Measurements from ENCODE around the gene ODF4. TPM values are rescaled to one million over a fixed set of nuclear protein-coding genes. Genes with fewer than 3 reads are reported as not detected.
"Not testable (repeated sequence)": the region's sequence is repeated elsewhere in the genome, so short reads cannot be mapped to it uniquely, and the experiment has no call there.

The ODF4 gene
- total and polyA plus RNA-seq, 3 donors from 2014 or later = 5.3 to 34.0 (median 7.7) TPM

DNA sequence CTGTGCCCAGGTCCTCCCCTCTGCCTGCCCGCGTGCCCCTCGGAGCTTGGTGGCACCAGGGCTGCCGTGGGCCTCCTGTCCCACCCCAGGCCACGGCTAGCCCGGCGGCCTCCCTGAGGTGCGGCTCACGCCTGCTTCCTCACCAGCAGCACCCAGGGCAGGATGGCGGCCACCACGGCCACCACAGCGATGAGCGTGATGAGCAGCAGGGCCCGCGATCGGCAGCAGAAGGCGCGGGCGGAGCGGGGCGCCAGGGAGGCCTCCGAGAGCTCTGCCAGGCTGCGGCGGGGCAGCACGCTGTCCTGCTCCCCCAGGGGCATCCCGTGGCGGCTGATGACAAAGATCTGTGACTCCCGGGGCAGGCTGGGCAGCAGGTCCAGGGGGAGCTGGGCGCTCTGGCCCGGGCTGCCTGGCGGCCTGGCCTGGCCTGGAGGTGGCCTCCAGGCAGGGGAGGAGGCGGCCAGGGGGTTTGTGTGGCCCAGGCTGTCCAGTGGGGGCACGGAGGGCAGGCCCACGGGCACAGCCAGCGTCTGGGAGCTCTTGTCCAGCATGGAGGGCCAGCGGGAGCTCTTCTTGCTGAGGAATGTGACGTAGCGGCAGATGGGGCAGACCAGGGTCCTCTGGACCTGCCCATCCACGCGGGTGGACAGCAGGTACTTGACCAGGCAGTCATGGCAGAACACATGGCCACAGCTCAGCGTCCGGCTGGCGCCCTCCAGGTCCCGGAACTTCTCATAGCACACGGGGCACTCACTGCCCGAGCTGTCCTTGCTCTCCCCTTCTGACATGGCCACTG, 53.2 kb downstream of the ODF4 start:
- H3K9me3 ChIP-seq = no peaks in the 10 kb centered on the region
- H3K36me3 ChIP-seq (ENCODE audit: low read depth, missing control alignments) = no peaks in the 10 kb centered on the region
- intact Hi-C loops (cut with DNase I; ENCODE audit: low total_unique reads) = no loop called here
- TF ChIP-seq POLR2A (IDR thresholded peaks at IDR 0.05) = no peak
- TF ChIP-seq, protein P1, sequence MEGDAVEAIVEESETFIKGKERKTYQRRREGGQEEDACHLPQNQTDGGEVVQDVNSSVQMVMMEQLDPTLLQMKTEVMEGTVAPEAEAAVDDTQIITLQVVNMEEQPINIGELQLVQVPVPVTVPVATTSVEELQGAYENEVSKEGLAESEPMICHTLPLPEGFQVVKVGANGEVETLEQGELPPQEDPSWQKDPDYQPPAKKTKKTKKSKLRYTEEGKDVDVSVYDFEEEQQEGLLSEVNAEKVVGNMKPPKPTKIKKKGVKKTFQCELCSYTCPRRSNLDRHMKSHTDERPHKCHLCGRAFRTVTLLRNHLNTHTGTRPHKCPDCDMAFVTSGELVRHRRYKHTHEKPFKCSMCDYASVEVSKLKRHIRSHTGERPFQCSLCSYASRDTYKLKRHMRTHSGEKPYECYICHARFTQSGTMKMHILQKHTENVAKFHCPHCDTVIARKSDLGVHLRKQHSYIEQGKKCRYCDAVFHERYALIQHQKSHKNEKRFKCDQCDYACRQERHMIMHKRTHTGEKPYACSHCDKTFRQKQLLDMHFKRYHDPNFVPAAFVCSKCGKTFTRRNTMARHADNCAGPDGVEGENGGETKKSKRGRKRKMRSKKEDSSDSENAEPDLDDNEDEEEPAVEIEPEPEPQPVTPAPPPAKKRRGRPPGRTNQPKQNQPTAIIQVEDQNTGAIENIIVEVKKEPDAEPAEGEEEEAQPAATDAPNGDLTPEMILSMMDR (IDR thresholded peaks at IDR 0.05) = no peak
- no peaks in the 10 kb centered on the region for H3K4me1 ChIP-seq
- no peak overlapping the region for H3K27ac ChIP-seq
- no peak for DNase-seq
- peak overlapping the region in 1 of 2 donors; percentile 18 for H3K4me3 ChIP-seq
- H3K27me3 ChIP-seq = no peaks in the 10 kb centered on the region
- WGBS, 2 donors = 50 to 72% methylated on average over 4 to 46 of the region's 46 CpGs

- H3K4me3 ChIP-seq = no peak overlapping the region
- TF ChIP-seq POLR2A (IDR thresholded peaks at IDR 0.05) = no peak
- TF ChIP-seq, protein P1 (IDR thresholded peaks at IDR 0.05) = no peak
- no peak for DNase-seq
- H3K27me3 ChIP-seq = no peaks in the 10 kb centered on the region
- H3K36me3 ChIP-seq (ENCODE audit: low read depth, missing control alignments) = no peaks in the 10 kb centered on the region
- no peaks in the 10 kb centered on the region for H3K9me3 ChIP-seq
- H3K4me1 ChIP-seq = no peaks in the 10 kb centered on the region
- intact Hi-C loops (cut with DNase I; ENCODE audit: low total_unique reads) = no loop called here
- H3K27ac ChIP-seq = no peak overlapping the region
- 68 to 74% methylated on average over 8 of the region's 8 CpGs for WGBS, 2 donors
These were observed 54.0 kb downstream of the ODF4 start for GRCh38 chr17:8393470-8394231.

DNA sequence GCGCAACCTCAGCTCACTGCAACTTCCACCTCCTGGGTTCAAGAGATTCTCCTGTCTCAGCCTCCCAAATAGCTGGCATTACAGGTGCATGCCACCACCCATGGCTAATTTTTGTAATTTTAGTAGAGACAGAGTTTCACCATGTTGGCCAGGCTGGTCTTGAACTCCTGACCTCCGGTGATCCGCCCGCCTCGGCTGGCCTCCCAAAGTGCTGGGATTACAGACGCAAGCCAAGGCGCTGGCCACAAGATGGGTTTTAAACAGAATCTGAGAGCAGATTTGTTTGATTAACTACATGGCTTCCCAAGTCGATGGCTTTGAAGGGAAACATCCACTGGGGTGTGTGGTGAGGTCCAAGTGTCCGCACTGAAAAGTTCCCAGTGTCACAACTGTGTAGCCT, 54.9 kb downstream of the ODF4 start:
- 88 to 90% methylated on average over 9 of the region's 9 CpGs for WGBS, 2 donors
- H3K27ac ChIP-seq; H3K36me3 ChIP-seq (ENCODE audit: low read depth, missing control alignments); H3K4me3 ChIP-seq; H3K27me3 ChIP-seq; H3K9me3 ChIP-seq; intact Hi-C loops (cut with DNase I; ENCODE audit: low total_unique reads); H3K4me1 ChIP-seq: not testable (repeated sequence)
- peak; percentile 12 for DNase-seq

Small RNAs within 50 kb of the gene (small RNA-seq; reads per million reads assigned to genes)
- gene RF00265 = 0 to 0.18 reads per million in 2 donors

Other genes starting within 250 kb of the ODF4 start
- 1 to 10 TPM; 2.2 to 4.3 TPM for gene ALOXE3, start 221.3 kb upstream of the ODF4 start, total RNA-seq
- gene ALOXE3, start 221.3 kb upstream of the ODF4 start, polyA plus RNA-seq (ENCODE audit: insufficient read depth, low read depth, low replicate concordance) = 2.7 TPM
- gene HES7, start 215.7 kb upstream of the ODF4 start, total RNA-seq = under 1 TPM in 1 of 2 donors, not detected in 1; 0.31 TPM
- 0.25 TPM for gene HES7, start 215.7 kb upstream of the ODF4 start, polyA plus RNA-seq (ENCODE audit: insufficient read depth, low read depth, low replicate concordance)
- gene PER1, start 187.4 kb upstream of the ODF4 start, total RNA-seq = 100 to 1,000 TPM in 1 of 2 donors, 10 to 100 TPM in 1; 96.0 to 119 TPM
- 55.1 TPM for gene PER1, start 187.4 kb upstream of the ODF4 start, polyA plus RNA-seq (ENCODE audit: insufficient read depth, low read depth, low replicate concordance)
- gene VAMP2, start 176.9 kb upstream of the ODF4 start, total RNA-seq = 10 to 100 TPM; 66.3 to 76.5 TPM
- gene VAMP2, start 176.9 kb upstream of the ODF4 start, polyA plus RNA-seq (ENCODE audit: insufficient read depth, low read depth, low replicate concordance) = 116 TPM
- gene TMEM107, start 163.5 kb upstream of the ODF4 start, total RNA-seq = 10 to 100 TPM; 17.2 to 23.2 TPM
- gene TMEM107, start 163.5 kb upstream of the ODF4 start, polyA plus RNA-seq (ENCODE audit: insufficient read depth, low read depth, low replicate concordance) = 31.8 TPM
- 10 to 100 TPM in 1 of 2 donors, 1 to 10 TPM in 1; 8.7 to 10.4 TPM for gene BORCS6, start 149.7 kb upstream of the ODF4 start, total RNA-seq
- gene BORCS6, start 149.7 kb upstream of the ODF4 start, polyA plus RNA-seq (ENCODE audit: insufficient read depth, low read depth, low replicate concordance) = 8.5 TPM
- gene AURKB, start 129.3 kb upstream of the ODF4 start, total RNA-seq = 1 to 10 TPM; 2.4 to 3.7 TPM
- gene AURKB, start 129.3 kb upstream of the ODF4 start, polyA plus RNA-seq (ENCODE audit: insufficient read depth, low read depth, low replicate concordance) = 3.2 TPM
- 10 to 100 TPM; 30.3 to 40.0 TPM for gene CTC1, start 91.8 kb upstream of the ODF4 start, total RNA-seq
- 22.8 TPM for gene CTC1, start 91.8 kb upstream of the ODF4 start, polyA plus RNA-seq (ENCODE audit: insufficient read depth, low read depth, low replicate concordance)
- gene PFAS, start 90.6 kb upstream of the ODF4 start, total RNA-seq = 10 to 100 TPM; 33.3 to 40.5 TPM
- gene PFAS, start 90.6 kb upstream of the ODF4 start, polyA plus RNA-seq (ENCODE audit: insufficient read depth, low read depth, low replicate concordance) = 17.6 TPM
- 10 to 100 TPM; 37.5 to 43.0 TPM for gene RANGRF, start 51.2 kb upstream of the ODF4 start, total RNA-seq
- gene RANGRF, start 51.2 kb upstream of the ODF4 start, polyA plus RNA-seq (ENCODE audit: insufficient read depth, low read depth, low replicate concordance) = 163 TPM
- 10 to 100 TPM; 13.1 to 28.2 TPM for gene SLC25A35, start 44.4 kb upstream of the ODF4 start, total RNA-seq
- gene SLC25A35, start 44.4 kb upstream of the ODF4 start, polyA plus RNA-seq (ENCODE audit: insufficient read depth, low read depth, low replicate concordance) = 29.9 TPM
- gene ARHGEF15, start 29.6 kb upstream of the ODF4 start, total RNA-seq = 10 to 100 TPM in 1 of 2 donors, 1 to 10 TPM in 1; 4.5 to 13.4 TPM
- gene ARHGEF15, start 29.6 kb upstream of the ODF4 start, polyA plus RNA-seq (ENCODE audit: insufficient read depth, low read depth, low replicate concordance) = 4.2 TPM
- 1,000 to 10,000 TPM in 1 of 2 donors, 100 to 1,000 TPM in 1; 769 to 1,617 TPM for gene RPL26, start 43.4 kb downstream of the ODF4 start, total RNA-seq
- gene RPL26, start 43.4 kb downstream of the ODF4 start, polyA plus RNA-seq (ENCODE audit: insufficient read depth, low read depth, low replicate concordance) = 1,360 TPM
- gene RNF222, start 58.0 kb downstream of the ODF4 start, total RNA-seq = under 1 TPM in 1 of 2 donors, not detected in 1; 0.06 TPM
- gene RNF222, start 58.0 kb downstream of the ODF4 start, polyA plus RNA-seq (ENCODE audit: insufficient read depth, low read depth, low replicate concordance) = not detected
- gene NDEL1, start 96.0 kb downstream of the ODF4 start, total RNA-seq = 10 to 100 TPM; 73.1 to 85.4 TPM
- 51.2 TPM for gene NDEL1, start 96.0 kb downstream of the ODF4 start, polyA plus RNA-seq (ENCODE audit: insufficient read depth, low read depth, low replicate concordance)